ENCODE data around the gene TRERF1. TPM values are rescaled to one million over a fixed set of nuclear protein-coding genes. Genes with fewer than 3 reads are reported as not detected.

Gene TRERF1
- polyA plus RNA-seq, 1 experiment, result 3.5 TPM

DNA sequence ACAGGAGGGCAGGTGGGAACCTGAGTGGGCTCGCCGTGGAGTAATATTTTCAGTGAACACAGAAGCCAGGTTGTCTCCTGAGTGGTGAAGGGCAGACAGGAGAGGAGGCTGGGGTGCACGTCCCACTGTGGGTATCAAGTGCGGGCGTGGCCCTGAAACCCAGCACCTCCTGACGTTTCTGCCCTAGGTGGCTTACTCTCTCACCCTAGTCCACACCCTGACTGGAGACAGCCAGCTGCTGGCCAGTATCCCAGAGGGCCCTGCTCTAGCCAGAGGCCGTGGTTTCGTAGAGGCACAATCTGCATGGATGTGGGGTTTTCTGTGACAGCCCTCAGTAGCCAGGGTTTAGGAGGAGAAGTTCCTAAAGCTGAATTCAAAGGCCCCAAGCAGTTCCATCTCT is 86.7 kb downstream of the TRERF1 start:
- H3K4me3 ChIP-seq (ENCODE audit: low read depth, low read length), result no peak overlapping the region
- POLR2A ChIA-PET, result interaction anchor here (0.6 kb wide), 1 partner anchor 50 kb away, joined by 3 read pairs; no protein-coding TSS in a partner anchor
- H3K36me3 ChIP-seq (ENCODE audit: control insufficient read depth, insufficient read depth, low read length), result no peaks in the 10 kb centered on the region; the same call in 1 of the 2 replicates
- CTCF ChIA-PET, result interaction anchor here (1.0 kb wide), 1 partner anchor 38 kb away, joined by 3 read pairs; no protein-coding TSS in a partner anchor
- no peaks in the 10 kb centered on the region for H3K27me3 ChIP-seq (ENCODE audit: control insufficient read depth, insufficient read depth, low read length)
- no peak for DNase-seq (ENCODE audit: low read depth)
- TF ChIP-seq, protein P1, sequence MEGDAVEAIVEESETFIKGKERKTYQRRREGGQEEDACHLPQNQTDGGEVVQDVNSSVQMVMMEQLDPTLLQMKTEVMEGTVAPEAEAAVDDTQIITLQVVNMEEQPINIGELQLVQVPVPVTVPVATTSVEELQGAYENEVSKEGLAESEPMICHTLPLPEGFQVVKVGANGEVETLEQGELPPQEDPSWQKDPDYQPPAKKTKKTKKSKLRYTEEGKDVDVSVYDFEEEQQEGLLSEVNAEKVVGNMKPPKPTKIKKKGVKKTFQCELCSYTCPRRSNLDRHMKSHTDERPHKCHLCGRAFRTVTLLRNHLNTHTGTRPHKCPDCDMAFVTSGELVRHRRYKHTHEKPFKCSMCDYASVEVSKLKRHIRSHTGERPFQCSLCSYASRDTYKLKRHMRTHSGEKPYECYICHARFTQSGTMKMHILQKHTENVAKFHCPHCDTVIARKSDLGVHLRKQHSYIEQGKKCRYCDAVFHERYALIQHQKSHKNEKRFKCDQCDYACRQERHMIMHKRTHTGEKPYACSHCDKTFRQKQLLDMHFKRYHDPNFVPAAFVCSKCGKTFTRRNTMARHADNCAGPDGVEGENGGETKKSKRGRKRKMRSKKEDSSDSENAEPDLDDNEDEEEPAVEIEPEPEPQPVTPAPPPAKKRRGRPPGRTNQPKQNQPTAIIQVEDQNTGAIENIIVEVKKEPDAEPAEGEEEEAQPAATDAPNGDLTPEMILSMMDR (IDR thresholded peaks at IDR 0.05; ENCODE audit: insufficient read depth, low read depth, low read length), result no peak

DNA sequence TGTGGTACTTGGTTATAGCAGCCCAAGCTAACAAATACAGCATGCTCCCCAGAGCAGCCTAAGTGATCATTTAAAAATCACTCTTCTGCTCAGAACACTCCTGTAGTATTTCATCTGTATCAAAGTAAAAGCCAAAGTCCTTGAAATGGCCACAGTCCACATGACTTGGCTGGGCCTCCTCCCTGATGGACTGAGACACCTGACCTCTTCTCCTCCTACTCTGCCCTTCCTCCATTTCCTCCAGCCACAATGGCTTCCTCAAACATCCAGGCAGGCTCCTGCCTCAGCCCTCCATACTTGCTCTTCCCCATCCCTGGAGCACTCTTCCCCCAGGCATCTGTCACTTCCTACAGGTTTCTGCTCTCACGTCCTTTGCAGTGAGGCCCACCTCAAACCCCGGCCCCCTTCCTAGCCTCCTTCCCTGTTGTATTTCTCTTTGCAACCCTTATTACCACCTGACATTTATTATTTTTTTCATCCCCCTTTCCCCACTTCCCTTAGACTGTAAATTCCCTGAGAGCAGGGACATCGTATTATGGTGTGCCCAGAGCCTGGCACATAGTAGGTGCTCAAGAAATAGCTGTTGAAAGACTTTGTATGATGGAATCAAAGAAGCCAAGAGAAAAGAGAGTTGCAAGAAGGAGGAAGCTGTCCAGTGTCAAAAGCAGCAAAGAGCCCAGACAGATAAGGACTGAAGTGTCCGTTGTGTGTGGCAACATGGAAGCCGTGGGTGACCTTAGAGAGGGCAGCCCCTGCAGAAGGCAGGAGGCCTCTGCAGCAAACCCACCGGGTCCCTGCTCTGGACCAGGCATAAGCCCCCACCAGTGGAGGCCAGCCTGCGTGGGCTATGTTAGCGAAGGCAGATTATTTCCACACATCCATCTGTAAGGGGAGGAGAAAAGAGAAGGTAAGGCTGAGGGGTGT is 87.5 kb downstream of the TRERF1 start:
- POLR2A ChIA-PET, result no interaction called here
- no peak for DNase-seq (ENCODE audit: low read depth)

DNA sequence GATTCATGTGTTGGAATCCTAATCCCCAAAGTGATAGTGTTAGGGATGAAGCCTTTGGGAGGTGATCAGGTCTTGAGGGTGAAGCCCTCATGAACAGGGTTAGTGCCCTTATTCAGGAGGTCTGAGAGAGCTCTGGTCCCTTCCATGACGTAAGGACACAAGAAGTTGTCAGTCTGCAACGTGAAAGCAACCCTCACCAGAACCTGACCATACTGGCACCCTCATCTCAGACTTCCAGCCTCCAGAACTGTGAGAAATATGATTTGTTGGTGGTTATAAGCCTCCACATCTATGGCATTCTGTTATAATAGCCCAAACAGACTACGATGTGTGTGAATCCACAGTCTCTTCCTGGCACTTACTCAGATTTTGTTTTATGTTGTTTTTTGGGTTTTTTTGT is 90.7 kb downstream of the TRERF1 start:
- no peak for DNase-seq (ENCODE audit: low read depth)
- TF ChIP-seq, protein P1 (IDR thresholded peaks at IDR 0.05; ENCODE audit: insufficient read depth, low read depth, low read length), result no peak
- ChIA-PET CTCF (no interaction called here), POLR2A (no interaction called here)
- Histone ChIP-seq H3K4me3 (ENCODE audit: low read depth, low read length) (no peak overlapping the region), H3K36me3 (ENCODE audit: control insufficient read depth, insufficient read depth, low read length) (no peaks in the 10 kb centered on the region; the same call in none of the 2 replicates), H3K27me3 (ENCODE audit: control insufficient read depth, insufficient read depth, low read length) (no peaks in the 10 kb centered on the region)

More for the DNA sequence above, 87.5 kb downstream of the TRERF1 start:
- Histone ChIP-seq H3K36me3 (ENCODE audit: control insufficient read depth, insufficient read depth, low read length) (no peaks in the 10 kb centered on the region; the same call in 1 of the 2 replicates), H3K27me3 (ENCODE audit: control insufficient read depth, insufficient read depth, low read length) (no peaks in the 10 kb centered on the region), H3K4me3 (ENCODE audit: low read depth, low read length) (no peak overlapping the region)
- TF ChIP-seq, protein P1 (IDR thresholded peaks at IDR 0.05; ENCODE audit: insufficient read depth, low read depth, low read length), result no peak
- CTCF ChIA-PET, result interaction anchor here (1.0 kb wide), 1 partner anchor 39 kb away, joined by 3 read pairs; no protein-coding TSS in a partner anchor

DNA sequence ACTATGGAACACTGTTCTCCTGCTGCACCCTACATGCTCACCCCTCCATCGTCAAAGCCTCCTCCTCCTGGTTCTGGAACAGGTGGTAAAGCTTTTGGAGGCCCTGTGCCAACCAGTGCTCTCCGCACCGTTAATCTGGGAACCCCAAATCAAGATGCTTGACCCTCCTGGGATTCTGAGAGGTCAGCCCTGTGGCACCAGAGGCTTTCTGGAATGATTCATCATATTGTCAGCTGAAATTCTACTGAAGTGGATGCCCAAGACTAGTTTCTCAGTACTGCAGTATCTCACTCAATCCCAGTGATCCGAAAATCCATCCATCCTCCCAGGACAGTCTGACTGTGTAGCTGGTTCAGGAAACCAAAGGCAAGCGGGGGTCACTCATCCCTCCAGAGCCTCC is 92.7 kb downstream of the TRERF1 start:
- H3K27me3 ChIP-seq (ENCODE audit: control insufficient read depth, insufficient read depth, low read length), result no peaks in the 10 kb centered on the region
- TF ChIP-seq, protein P1 (IDR thresholded peaks at IDR 0.05; ENCODE audit: insufficient read depth, low read depth, low read length), result no peak
- DNase-seq (ENCODE audit: low read depth), result no peak
- no peak overlapping the region for H3K4me3 ChIP-seq (ENCODE audit: low read depth, low read length)
- no peaks in the 10 kb centered on the region; the same call in none of the 2 replicates for H3K36me3 ChIP-seq (ENCODE audit: control insufficient read depth, insufficient read depth, low read length)
- ChIA-PET POLR2A (no interaction called here), CTCF (interaction anchor here (1.1 to 1.3 kb wide), 2 partner anchors 13 to 189 kb away, joined by 4 read pairs; no protein-coding TSS in a partner anchor)

DNA sequence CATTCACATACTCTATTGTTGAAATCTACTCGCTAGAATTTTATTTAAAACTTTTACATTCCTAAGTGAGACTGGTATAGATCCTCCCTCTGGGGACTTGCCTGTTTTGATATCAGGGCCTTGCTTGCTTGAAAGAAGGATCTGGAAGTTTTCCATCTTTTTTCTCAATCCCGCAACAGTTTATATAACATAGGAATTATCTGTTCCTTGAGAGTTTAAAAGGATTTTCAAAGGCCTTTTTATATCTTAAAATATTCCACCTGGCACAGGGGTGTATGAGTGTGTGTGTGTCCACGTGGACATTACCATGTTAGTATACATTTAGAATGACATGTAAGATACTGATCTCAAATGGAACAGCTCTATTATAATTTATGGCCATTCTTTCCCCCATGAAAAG is 96.3 kb downstream of the TRERF1 start:
- ChIA-PET POLR2A (no interaction called here), CTCF (interaction anchor here (0.6 to 1.0 kb wide), 3 partner anchors 95 to 671 kb away, joined by 3 read pairs; no protein-coding TSS in a partner anchor)
- no peaks in the 10 kb centered on the region; the same call in 1 of the 2 replicates for H3K36me3 ChIP-seq (ENCODE audit: control insufficient read depth, insufficient read depth, low read length)
- no peaks in the 10 kb centered on the region for H3K27me3 ChIP-seq (ENCODE audit: control insufficient read depth, insufficient read depth, low read length)
- no peak for DNase-seq (ENCODE audit: low read depth)
- H3K4me3 ChIP-seq (ENCODE audit: low read depth, low read length), result no peak overlapping the region
- TF ChIP-seq, protein P1 (IDR thresholded peaks at IDR 0.05; ENCODE audit: insufficient read depth, low read depth, low read length), result no peak
